DOHH2 (cell line): ENCODE results near the gene RETREG1.

Source experiments
- CTCF ChIP-seq: fragments of 200-600 bp; sonication (generic); IDR thresholded peaks from one replicate; pipeline ENCODE4 v1.5.1; 2014; ENCODE audit warnings: antibody characterized with exemption, mild to moderate bottlenecking, low read depth, low read length; ENCODE audit not compliant: poor library complexity, severe bottlenecking
- EZH2phosphoT487 ChIP-seq: fragments of 200-600 bp; sonication (generic); IDR thresholded peaks from 2 replicates; pipeline ENCODE4 v1.6.1; 2017; ENCODE audit warnings: borderline replicate concordance, mild to moderate bottlenecking, antibody characterized with exemption, low read length, moderate library complexity, mixed read lengths

- TF ChIP-seq EZH2phosphoT487 (no peak), CTCF (no peak)
These were observed 130.1 kb downstream of the RETREG1 start for GRCh38 chr5:16486711-16487111.
